Inferior parietal cortex (tissue), 1 donor: ENCODE data around the gene OR2AT4.
"Not testable (repeated sequence)": the region's sequence is repeated elsewhere in the genome, so short reads cannot be mapped to it uniquely, and the experiment has no call there.

Experiments used
- DNase-seq: peaks from one replicate; pipeline ENCODE4 v3.0.0-alpha.2; 2016; ENCODE audit errors: extremely low spot score

The OR2AT4 gene

GRCh38 chr11:75103380-75104026 is 6.8 kb upstream of the OR2AT4 start:
- DNase-seq = peak; percentile 15

GRCh38 chr11:75101424-75102128 is 4.9 kb upstream of the OR2AT4 start:
- DNase-seq = no peak

- DNase-seq = no peak
Observed at GRCh38 chr11:75100314-75100713, 3.6 kb upstream of the OR2AT4 start.

GRCh38 chr11:75099635-75100034 is 3.0 kb upstream of the OR2AT4 start:
- no peak for DNase-seq

DNA sequence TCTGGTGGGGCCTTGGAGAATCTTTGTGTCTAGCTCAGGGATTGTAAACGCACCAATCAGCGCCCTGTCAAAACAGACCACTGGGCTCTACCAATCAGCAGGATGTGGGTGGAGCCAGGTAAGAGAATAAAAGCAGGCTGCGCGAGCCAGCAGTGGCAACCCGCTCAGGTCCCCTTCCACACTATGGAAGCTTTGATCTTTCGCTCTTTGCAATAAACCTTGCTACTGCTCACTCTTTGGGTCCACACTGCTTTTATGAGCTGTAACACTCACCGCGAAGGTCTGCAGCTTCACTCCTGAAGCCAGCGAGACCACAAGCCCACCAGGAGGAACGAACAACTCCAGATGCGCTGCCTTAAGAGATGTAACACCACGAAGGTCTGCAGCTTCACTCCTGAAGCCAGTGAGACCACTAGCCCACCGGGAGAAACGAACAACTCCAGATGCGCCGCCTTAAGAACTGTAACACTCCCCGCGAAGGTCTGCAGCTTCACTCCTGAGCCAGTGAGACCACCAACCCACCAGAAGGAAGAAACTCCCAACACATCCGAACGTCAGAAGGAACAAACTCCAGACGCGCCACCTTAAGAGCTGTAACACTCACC is 2.3 kb upstream of the OR2AT4 start:
- DNase-seq = not testable (repeated sequence)

GRCh38 chr11:75098181-75098580 is 1.5 kb upstream of the OR2AT4 start:
- DNase-seq = not testable (repeated sequence)

DNA sequence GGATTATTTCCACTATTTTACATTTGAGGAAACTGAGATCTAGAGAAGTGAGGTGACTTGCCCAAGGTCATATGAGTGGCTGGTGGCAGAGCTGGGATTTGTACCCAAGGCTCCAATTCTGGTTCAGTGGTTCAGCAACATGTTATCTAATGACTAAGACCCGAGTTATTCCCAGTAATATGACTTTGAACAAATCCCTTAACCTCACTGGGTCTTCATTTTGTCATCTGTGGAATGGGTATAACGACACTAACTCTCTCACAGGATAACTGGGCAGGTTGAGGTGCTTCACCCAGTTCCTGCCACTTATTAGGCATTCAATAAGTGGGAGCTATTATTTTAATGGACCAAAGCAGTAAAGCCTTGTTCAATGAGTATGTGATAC is 489 bp upstream of the OR2AT4 start:
- no peak for DNase-seq

GRCh38 chr11:75094382-75094781 is 2.3 kb downstream of the OR2AT4 start:
- not testable (repeated sequence) for DNase-seq

GRCh38 chr11:75090671-75091177 is 6.0 kb downstream of the OR2AT4 start:
- no peak for DNase-seq

DNA sequence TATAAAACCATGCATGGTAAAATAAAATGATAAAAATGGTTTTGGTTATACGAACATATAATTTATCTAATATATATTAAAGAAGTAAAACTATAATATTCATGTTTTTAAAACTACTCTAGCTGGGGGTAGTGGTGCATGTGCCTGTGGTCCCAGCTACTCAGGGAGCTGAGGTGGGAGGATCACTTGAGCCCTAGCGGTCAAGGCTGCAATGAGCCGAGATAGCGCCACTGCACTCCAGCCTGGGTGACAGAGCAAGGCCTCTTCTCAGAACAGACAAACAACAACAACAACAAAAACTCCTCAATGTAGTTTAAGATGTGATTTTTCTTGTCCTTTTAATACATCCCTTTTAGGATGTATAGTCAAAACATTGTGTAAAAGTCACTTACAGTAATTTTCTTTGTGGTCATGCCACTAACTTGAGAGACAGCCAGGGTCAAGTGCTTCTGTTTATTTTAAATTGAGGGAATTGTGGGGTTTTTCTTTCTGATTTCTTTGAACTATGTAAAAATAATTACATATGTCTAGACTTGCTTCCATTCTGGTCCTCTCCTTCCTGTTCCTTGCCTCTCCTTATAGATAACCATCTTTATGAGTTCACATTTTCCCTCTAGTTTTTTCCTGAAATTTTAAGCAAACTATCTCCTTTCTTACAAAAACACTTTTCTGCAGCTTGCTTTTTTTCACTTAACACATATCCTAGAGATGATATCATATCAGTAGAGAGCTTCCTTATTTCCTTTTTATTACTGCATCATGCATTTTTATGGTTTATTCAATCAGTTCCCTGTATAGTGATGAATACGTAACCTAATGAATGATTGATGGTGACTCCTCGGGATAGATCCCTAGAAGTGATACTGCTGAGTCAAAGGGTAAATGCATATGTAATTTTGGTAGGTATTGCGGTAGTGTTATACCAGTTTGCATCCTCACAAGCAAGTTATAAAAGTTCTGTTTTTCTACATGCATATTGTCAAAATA is 9.1 kb downstream of the OR2AT4 start:
- no peak for DNase-seq

DNA sequence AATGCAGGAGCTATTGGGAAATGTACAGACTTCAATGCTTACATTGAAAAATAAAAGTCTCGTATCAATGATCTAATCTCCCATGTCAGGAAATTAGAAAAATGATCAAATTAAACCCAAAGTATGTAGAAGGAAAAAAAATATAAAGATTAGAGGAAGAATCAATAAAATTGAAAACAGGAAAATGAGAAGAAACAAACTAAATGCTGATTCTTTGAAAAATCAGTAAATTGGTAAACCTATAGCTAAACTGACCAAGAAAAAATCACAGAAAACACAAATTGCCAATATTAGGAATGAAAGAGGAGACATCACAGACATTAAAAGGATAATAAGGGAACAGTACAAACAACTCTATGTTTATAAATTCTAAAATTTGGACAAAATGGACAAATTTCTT is 11.8 kb downstream of the OR2AT4 start:
- DNase-seq = no peak

- DNase-seq = no peak
Observed at GRCh38 chr11:75083217-75083605, 13.5 kb downstream of the OR2AT4 start.

GRCh38 chr11:75082601-75083216 is 14.0 kb downstream of the OR2AT4 start:
- DNase-seq = no peak

DNA sequence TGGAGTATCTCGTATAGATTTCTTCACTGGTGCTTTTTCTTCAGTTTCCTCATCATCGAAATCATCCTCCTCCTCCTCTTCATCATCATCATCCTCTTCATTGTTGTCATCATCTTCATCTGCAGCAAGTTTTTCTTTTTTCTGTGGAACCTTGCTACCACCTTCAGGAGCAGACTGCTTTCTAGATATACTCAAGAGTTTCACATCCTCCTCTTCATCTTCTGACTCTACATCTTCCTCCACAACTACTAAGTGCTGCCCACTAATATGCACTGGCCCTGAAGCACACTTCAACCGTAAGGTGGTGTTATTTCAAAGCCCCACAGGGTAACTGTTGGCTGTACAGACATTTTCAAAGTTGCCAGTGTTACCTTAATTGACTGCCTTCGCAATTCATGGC is 17.1 kb downstream of the OR2AT4 start:
- no peak for DNase-seq

DNA sequence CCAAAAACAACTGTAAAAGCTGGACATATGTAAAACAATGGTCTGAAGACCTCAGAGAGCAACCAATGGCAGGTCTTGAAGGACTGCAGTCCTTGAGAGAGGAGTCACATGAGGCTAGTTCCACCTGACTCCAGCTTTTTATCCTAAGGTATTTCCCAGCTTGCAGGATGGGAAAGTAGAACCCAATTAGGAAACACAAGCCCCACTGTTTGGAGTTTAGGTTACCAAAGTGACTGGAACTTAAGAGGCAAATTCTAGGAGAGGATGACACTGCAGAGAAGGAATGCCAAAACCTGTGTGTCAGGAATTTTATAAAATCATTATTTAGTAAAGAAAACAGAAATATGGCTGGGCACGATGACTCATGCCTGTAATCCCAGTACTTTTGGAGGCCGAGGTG is 18.4 kb downstream of the OR2AT4 start:
- DNase-seq = no peak

GRCh38 chr11:75077316-75077715 is 19.4 kb downstream of the OR2AT4 start:
- DNase-seq = no peak

GRCh38 chr11:75076671-75077070 is 20.0 kb downstream of the OR2AT4 start:
- no peak for DNase-seq

GRCh38 chr11:75073459-75074190 is 23.1 kb downstream of the OR2AT4 start:
- no peak for DNase-seq

- DNase-seq = no peak
Observed at GRCh38 chr11:75072582-75072981, 24.1 kb downstream of the OR2AT4 start.

DNA sequence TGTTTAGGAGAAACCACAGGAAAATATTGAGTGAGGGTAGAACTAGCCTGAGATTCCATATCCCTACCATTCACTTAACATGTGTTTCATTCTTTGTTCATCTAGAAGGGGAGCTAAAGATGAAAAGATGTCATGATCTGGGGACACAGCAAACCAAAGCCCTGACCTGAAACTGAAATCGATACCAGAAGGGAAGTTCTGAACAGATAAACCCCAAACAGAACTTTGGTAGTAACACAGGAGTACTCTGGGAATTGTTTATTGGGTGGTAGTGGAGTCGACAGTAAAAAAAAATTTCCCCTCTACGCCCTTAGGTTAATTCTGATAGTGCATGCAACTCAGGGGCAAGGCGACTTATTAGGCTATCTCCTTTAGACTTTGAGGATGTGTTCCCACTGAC is 27.2 kb downstream of the OR2AT4 start:
- DNase-seq = no peak

- DNase-seq = no peak
Observed at GRCh38 chr11:75068993-75069392, 27.7 kb downstream of the OR2AT4 start.
